Stimulated activated naive CD8-positive, alpha-beta T cell treated with anti-CD3 and anti-CD28 coated beads, Interleukin-15, Interleukin-2, amounts not matched to agents 100 U/mL and 50 U/mL, for 24 hours (primary cell): ENCODE data around the gene CD163.
A peak's percentile ranks its signal among the peaks of the same experiment; 100 is the strongest.
"Not testable (repeated sequence)": the region's sequence is repeated elsewhere in the genome, so short reads cannot be mapped to it uniquely, and the experiment has no call there.

ENCODE experiments used
- ATAC-seq: fragments of 150-1000 bp; cut with Tn5 transposase; one replicate; pipeline ENCODE4 v1.10.0; 2021
- DNase-seq: peaks from one replicate; pipeline ENCODE4 v3.0.0; 2021

The CD163 gene

DNA sequence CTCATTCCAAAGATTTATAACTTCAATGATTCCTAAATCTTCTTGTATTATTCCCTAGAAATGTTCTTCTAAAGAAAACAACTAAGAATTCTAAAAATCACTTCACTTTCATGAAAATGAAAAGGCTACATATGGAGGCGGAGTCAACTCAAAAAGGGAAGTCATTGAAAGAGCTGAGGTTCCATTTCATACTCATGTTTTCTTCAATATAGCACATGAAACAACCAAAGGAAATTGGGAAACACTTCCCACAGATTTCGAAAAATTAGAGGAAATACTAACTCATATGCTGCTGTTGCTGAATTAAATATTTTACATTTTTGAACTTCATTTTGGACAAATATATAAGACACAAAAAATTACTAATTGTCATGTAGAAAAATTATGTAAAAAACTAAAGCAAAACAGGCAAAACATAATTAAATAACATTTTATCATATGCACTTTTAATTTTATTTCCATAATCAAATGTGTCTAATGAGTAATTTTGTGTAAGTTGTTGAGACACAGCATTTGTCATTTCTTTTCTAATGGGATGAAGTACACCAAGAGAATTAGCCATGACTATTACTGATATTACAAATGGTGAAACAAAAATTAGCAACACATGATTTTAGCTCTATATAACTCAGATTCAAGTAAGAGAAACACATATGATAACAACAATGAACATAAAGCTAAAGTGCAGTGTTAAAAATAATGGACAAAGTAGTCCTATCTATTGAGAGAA is at the start of gene CD163:
Gene CD163, minus strand, starts transcription at position 92 of the 730 bp plus-strand sequence. Its CDS starts 87 bp downstream, at position 5.
- ATAC-seq (no peak), DNase-seq (no peak)

DNA sequence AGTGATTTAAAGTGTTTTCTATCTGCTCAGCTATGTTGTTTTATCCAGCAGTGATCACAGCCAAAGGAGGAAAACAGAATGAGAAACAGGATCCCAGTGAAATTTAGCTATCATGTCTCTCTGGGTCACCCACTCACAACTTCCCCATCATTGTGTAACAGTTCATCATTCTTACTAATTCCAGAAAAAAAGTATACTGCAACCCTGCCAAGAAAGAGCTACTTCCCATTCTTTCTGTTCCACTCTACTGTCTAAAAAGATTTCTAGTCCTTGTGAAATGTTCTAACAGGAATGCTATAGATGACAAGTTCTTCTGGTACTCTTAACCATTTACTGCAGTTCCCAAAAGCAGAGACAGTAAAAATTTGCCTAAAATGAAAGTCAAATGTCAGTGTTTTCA is 39.2 kb upstream of the CD163 start:
- ATAC-seq (no peak), DNase-seq (no peak)

DNA sequence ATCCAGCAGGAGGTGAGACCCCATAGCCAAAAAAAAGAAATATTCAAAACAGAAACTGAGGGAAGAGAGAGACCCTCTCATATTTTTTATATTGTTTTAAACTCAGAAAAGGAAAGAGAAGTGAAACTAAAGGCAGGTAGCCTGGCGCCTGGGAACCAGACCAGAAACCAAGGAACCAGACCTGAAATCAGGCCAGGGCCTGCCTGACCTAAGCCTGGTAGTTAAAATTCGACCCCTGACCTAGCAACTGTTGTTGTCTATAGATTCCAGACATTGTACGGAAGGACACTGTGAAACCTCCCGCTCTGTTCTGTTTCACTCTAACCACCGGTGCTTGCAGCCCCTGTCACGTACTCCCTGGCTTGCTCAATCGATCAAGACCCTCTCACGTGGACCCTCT is 38.5 kb upstream of the CD163 start:
- DNase-seq: no peak

DNA sequence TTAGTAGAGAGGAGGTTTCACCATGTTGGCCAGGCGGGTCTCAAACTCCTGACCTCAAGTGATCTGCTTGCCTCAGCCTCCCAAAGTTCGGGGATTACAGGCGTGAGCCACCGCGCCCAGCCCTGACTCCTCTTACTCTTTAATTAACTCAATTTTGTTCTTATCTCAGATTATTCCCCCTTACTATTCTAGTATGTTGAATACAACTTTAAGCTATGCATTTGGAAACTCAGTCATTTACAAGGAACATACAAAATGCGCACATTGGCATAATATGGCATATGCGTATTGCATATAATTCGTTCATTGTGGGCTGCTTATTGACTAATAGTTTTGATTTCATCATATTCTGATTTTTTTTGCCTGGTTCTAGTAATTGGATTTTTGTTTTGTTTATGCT is 10.8 kb upstream of the CD163 start:
- DNase-seq: no peak
- no peak for ATAC-seq

More for the DNA sequence above, 38.5 kb upstream of the CD163 start:
- ATAC-seq: no peak

DNA sequence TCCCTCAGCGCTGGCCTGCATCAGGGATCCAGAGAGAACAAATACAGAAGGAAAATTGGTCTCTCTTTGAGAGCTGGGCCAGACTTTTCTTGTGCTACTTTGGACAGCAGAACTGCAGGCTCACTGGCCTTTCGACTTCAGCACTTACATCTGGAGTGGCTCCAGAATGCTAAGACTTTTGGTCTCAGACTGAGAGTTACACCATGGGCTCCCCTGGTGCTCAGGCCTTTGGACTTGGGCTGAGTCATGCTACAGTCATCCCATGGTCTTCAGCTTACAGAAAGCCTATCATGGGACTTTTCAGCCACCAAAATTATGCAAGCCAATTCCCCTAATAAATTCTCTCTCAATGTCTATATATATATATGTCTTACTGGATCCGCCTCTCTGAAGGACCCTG is 9.0 kb upstream of the CD163 start:
- ATAC-seq (no peak), DNase-seq (no peak)

DNA sequence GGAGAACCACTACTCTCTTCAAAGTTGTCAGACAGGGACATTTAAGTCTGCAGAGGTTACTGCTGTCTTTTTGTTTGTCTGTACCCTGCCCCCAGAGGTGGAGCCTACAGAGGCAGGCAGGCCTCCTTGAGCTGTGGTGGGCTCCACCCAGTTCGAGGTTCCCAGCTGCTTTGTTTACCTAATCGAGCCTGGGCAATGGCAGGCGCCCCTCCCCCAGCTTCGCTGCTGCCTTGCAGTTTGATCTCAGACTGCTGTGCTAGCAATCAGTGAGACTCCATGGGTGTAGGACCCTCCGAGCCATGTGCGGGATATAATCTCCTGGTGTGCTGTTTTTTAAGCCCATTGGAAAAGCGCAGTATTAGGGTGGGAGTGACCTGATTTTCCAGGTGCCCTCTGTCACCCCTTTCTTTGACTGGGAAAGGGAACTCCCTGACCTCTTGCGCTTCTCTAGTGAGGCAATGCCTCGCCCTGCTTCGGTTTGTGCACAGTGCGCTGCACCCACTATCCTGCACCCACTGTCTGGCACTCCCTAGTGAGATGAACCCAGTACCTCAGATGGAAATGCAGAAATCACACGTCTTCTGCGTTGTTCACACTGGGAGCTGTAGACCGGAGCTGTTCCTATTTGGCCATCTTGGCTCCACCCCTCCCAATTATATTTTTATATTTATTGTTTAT is 6.4 kb upstream of the CD163 start:
- not testable (repeated sequence) for ATAC-seq, DNase-seq

DNA sequence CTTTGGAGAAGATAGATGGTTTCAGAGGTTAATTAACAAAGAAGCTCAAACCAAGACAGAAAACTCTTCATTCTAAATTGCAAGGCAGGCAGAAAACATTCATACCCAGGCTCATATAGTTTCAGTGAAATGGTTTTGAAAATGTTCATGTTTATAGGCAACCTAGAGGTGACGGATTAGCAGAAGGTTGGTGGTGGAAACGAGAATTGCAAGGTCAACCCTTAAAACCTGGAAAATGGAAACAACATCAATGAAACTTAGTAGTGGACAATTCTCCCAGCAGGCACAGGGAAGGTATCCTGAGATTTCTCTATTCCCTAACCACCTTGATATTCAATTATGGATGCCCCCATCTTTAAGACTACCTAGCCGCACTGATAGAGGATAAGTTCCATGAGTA is 965 bp downstream of the CD163 start:
- DNase-seq: no peak
- ATAC-seq: no peak

DNA sequence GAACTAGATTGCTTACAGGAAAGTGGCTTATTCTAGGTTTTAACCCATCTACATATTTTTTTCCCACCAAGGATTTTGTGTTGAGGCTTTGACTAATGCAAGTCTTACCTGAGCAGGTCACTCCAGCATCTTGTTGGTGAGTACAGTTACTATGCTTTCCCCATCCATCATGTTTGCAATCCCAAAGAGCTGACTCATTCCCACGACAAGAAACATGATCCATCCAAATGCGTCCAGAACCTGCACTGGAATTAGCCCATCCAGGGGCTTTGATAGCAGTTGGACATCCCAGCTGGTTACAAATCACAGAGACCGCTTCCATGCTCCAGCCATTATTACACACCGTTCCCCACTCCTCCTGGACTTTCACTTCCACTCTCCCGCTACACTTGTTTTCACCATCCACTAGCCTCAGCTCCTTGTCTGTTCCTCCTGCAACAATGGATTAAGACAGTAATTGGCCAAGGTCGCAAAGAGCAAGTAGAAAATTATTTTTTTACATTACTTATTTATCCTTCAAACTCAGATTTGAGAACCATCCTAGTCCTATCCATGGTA is 2.5 kb downstream of the CD163 start:
- ATAC-seq: no peak
- DNase-seq: no peak

DNA sequence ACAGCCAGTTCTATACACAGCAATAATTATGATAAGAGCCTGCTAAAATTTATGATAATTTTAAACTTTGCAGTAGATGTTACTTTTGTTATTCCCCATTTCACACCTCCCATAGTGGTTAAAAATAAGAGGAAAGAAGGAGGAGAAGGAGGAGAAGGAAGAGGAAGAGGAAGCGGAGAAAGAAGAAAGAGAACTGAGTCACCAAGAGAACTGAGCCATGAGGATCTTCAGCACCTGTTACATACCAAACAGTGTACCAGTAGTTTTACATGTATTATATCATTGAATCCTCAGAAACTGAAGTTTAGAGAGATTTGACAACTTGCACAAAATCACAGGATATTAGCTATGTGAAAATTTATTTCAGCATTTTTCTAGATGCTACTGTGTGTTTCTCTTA is 3.9 kb downstream of the CD163 start:
- DNase-seq: no peak
- no peak for ATAC-seq

DNA sequence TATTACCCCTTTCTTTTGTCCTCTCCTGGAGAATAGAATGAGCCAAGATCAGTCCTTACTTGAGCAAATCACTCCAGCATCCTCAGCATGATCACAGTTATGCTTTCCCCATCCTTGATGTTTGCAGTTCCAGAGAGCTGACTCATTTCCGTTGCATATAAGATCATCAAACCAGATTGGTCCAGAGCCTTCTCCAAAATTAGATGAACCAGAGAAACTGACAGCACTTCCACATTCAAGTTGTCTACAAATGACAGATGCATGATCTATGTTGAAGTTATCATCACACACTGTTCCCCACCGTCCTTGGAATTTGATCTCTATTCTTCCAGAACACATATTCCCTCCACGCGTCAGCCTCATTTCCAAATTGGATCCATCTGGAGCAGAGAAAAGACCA is 4.8 kb downstream of the CD163 start:
- DNase-seq: no peak
- no peak for ATAC-seq

DNA sequence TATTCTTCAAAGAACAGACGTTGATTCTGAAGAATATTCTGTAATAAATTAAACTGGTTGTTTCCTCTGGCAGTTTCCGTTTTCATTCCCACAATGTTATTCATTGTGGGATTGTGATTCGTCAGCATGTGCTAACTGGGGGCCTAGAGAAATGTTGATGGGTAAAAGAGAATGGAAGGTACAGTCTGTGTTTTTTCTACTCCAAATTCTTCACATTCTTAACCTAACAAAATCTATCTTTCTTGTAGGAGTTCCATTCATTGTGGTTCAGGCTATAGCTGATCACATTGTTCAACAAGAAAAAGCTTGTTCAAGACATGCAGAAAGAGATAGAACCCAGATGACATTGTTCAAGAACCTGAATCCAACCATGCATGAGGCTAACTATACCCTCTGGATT is 5.9 kb downstream of the CD163 start:
- no peak for DNase-seq
- no peak for ATAC-seq

DNA sequence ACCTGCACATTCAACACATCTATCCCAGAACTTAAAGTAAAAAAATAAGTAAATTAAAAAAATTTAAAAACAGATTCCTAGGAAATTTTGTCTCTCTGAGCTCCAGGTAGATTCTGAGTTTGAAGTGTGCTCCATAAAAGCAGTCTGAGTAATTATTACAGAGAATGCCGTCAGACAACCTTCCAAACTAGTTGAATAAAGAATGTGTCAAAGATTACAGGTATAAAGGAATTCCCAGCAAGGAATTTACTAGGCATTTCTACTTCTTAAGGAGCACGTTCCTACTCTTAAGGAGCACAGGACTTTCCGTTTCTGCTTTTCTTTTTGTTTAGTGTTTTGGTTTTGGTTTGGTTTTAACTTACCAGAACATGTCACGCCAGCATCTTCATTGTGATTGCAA is 7.1 kb downstream of the CD163 start:
- DNase-seq (no peak), ATAC-seq (no peak)

DNA sequence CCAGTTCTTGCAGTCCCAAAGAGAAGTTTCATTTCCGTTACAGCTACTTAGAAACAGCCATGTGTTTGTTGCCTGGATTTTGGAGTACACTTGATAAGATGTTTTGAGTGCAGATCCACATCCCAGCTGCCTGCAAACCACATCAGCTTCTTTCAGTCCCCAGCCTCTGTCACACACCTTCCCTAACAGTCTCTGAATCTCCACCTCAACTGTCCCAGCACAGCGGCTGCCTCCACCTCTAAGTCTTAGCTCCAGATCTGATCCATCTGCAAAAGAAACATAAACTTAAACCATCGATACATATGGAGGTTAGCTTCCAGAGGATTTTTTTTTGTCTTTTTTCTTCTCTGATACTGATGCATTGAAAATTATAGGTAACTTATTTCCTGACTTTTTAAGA is 8.4 kb downstream of the CD163 start:
- no peak for ATAC-seq

DNA sequence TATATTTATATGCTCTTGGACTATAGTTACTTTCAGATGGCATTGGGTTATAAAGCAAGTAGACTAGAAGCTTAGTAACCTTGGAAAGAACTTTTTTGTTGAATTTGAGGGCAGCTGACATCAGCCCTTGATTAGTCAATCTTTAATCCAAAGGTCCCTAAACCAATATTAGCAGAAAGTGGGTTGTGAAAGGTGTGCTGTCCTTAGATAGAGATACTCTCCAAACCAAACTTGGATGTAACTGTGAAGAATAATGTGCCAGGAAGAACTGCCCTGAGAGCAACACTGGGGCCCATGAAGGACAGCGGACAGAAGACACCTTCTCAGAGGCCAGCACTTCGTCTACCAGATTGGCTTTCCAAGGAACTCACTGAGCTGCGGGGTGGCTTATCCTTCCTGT is 10.6 kb downstream of the CD163 start:
- DNase-seq: no peak
- no peak for ATAC-seq

More for the DNA sequence above, 8.4 kb downstream of the CD163 start:
- DNase-seq: no peak

DNA sequence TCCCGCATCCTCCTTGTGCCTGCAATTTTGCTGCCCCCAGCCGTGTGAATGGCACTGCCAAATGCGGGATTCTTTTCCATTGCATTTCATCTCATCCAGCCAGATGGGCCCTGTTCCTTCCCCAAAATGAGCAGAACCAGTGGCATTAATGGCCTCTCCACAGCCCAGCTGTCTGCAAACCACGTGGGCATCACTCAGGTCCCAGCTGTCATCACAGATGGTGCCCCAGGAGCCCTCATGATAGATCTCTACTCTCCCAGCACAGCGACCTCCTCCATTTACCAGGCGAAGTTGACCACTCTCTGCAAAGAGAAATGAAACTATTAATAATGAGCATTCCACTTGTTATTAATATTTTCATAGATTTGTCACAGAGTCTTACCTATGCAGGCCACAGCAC is 17.1 kb downstream of the CD163 start:
- no peak for ATAC-seq

DNA sequence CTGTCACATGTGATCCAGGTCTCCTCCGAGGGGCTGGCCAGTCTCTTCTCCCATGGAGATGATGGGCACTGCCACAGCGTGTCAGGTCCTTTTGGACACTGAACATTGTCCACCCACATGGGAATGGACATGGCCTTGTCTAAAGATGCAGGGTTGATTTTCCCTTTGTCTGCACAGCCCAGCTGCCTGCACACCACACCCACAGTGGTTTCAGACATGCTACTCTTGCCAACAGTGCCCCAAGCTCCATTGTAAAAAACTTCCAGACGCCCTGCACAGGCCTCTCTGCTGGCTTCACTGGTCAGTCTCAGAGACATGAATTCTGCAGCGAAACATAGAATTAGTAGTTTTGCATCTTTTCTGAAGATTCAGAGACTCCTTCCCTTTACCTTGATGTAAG is 18.5 kb downstream of the CD163 start:
- no peak for ATAC-seq
- DNase-seq: no peak

More for the DNA sequence above, 17.1 kb downstream of the CD163 start:
- DNase-seq: no peak

DNA sequence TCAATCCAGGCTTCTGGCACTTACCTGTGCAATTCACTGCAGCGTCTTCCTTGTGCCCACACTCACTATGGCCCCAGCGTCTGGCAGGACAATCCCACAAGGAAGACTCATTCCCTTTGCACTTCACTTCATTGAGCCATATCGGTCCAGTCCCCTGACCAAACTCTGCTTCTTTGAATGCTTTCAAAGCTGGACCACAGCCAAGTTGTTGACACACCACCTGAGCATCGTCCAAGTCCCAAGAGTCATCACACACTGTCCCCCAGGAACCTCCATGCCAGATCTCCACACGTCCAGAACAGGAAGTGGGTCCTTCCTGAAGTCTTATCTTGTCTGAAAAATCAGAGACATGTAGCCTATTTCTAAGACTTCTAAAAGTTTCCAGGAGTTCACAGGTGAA is 20.2 kb downstream of the CD163 start:
- ATAC-seq: no peak

DNA sequence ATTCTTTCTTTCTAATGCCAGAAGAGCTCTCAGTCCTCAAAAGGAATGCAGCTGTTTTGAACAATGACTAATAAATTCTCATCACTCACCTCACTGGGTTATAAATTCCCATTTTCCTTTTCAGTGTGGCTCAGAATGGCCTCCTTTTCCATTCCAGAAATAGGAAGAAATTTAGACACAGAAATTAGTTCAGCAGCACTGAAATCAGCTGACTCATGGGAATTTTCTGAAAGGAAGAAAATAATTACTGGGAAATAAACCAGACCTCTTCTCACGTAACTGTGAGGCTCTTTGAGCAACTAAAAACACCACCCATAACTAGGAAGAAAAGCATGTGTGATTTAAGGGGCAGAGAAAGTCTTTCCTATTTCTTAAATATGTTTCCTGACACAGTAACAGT is 23.8 kb downstream of the CD163 start:
- ATAC-seq: no peak
- no peak for DNase-seq

More for the DNA sequence above, 20.2 kb downstream of the CD163 start:
- DNase-seq: no peak

DNA sequence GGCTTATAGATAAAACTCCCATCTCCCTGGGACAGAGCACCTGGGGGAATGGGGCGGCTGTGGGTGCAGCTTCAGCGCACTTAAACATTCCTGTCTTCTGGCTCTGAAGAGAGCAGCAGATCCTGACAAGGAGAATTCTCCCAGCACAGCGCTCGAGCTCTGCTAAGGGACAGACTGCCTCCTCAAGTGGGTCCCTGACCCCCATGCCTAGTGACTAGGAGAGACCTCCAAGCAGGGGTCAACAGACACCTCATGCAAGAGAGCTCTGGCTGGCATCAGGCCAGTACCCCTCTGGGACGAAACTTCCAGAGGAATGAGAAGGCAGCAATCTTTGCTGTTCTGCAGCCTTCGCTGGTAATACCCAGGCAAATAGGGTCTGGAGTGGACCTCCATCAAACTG is 31.5 kb downstream of the CD163 start:
- DNase-seq: no peak
- ATAC-seq: no peak

DNA sequence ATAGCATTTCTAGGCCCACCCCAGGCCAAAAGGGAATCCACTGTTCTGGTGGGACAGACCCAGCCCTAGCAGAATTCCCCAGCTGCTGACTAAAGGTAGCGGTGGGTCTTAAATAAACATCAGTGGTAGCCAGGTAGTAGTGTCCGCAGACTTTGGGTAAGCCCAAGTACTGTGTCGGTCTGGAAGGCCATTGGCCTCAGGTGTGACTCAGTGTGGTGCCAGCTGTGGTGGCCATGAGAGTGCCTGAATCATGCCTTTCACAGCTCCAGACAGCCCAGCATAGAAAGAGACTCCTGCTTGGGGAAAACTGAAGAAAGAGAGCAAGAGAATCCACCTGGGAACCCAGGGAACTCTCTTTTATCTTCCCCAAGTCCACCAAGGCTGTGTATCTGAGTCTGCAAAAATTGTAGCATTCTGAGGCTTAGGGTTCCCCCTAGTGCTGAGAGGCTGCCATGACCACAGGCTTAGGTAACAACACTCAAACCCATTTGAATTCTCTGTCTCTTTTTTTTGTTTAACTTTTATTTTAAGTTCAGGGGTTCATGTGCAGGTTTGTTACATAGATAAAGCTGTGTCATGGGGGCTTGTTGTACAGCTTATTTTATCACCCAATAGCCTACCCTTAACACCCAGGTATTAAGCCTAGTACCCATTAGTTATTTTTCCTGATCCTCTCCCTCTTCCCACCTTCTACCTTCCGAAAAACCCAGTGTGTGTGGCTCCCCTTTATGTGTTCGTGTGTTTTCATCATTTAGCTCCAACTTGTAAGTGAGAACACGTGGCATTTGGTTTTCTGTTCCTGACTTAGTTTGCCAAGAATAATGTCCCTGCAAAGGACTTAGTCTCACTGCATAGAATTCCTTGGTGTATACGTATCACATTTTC is 43.0 kb downstream of the CD163 start:
- ATAC-seq (peak; percentile 55), DNase-seq (peak; percentile 49)

DNA sequence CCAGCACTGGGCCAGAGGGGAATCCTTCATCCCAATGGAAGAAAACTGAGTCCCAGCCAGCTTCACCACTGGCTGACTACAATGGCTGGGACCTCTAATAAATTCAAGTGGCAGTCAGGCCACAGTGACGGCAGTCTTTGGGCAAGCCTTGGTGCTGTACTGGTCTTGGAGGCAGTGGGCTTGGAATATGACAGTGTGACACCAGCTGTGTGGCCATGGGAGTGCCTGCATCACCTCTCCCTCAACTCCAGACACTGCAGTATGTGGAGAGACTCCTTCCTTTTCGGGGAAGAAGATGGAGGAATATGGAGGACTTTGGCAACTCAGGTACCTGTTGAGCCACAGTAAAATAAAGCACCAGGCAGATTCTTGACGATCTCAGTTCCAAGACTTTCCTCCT is 43.6 kb downstream of the CD163 start:
- no peak for ATAC-seq
- no peak for DNase-seq

DNA sequence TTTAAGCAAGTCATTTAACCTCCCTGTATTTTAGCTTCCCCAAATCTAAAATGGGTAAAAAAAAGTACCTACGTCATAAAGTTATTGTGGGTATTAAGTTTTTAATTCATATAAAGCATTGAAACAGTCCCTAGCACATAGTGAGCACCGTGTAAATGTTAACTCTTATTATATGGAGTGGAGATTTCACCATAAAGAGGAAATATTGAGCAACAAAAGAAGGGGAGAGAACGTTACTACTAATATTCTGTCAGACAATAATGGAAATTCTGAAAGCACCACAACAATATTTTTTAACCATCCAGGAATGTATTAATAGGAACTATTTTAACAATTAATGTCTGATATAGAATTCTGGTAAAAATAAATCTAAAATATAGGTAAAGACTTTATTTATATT is 51.8 kb downstream of the CD163 start:
- no peak for ATAC-seq
- no peak for DNase-seq

DNA sequence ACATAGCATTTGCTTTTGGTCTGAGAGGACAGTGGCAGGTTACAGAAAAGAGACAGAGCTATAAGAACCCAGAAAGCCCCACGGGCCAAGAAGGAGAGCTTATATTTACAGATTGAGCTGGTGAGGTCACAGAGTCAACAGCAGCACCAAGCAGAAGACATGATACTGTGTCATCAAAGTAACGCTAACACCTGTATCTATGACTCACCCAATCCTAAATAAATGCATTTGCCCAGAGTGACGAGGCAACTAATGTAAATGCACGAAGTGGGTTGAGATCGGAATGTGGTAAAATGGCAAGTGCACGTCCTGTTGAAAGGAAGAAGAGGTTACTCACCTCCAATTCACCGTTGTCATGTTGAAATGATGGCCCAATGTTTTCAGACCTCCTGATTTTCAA is 52.9 kb downstream of the CD163 start:
- DNase-seq (no peak), ATAC-seq (no peak)
